ENCODE measurements around the gene ARGFX. TPM values are rescaled to one million over a fixed set of nuclear protein-coding genes. Genes with fewer than 3 reads are reported as not detected.
"Not testable (repeated sequence)": the region's sequence is repeated elsewhere in the genome, so short reads cannot be mapped to it uniquely, and the experiment has no call there.

The ARGFX gene
- total and polyA plus RNA-seq, 10 of the 15 experiments (the other 5 are each of a cell fraction or from before 2014, with no cell fraction given) = not detected

GRCh38 chr3:121592856-121593702, 25.3 kb downstream of the ARGFX start, which contains the start of gene FBXO40:
FBXO40 (plus strand) TSS chr3:121593379; CDS start chr3:121620576, 27,197 bp downstream.
- no peak within 1 kb of the TSS for H3K4me3 ChIP-seq
- SMC1A ChIA-PET (ENCODE audit: uncharacterized antibody, unreplicated experiment) = no interaction called here
- no peak for FAIRE-seq

DNA sequence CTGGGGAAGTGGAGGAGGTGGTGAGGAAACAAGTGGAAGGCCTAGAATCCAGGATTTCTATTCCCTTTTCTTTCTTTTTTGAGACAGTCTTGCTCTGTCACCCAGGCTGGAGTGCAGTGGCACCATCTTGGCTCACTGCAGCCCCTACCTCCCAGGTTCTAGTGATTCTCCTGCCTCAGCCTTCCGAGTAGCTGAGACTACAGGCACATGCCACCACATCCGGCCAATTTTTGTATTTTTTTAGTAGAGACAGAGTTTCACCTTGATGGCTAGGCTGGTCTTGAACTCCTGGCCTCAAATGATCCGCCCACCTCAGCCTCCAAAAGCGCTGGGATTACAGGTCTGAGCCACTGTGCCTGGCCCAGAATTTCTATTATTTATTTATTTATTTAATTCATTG, 26.1 kb downstream of the ARGFX start:
- H2AFZ ChIP-seq (ENCODE audit: control insufficient read depth, low read depth, low read length); H3K27me3 ChIP-seq (replicated peaks in 1 of 2; ENCODE audit: control insufficient read depth in 2 of 2, insufficient read depth in 2 of 2, low read length in 1 of 2); H4K20me1 ChIP-seq (ENCODE audit: control insufficient read depth, insufficient read depth); H3K4me3 ChIP-seq; H3K36me3 ChIP-seq (ENCODE audit: control insufficient read depth in 2 of 2, insufficient read depth in 2 of 2, low read length in 1 of 2); intact Hi-C loops (cut with micrococcal nuclease; ENCODE audit: unreplicated experiment); H3K9ac ChIP-seq (ENCODE audit: control insufficient read depth, insufficient read depth, low read length); H3K27ac ChIP-seq (ENCODE audit: control insufficient read depth, insufficient read depth); DNase-seq (ENCODE audit: low read depth, low spot score); ATAC-seq; in situ Hi-C loops (cut with MboI); H3K4me2 ChIP-seq (ENCODE audit: control insufficient read depth, insufficient read depth); H3K9me3 ChIP-seq (replicated peaks; ENCODE audit: control insufficient read depth, insufficient read depth, low read length); SMC1A ChIA-PET (ENCODE audit: uncharacterized antibody, unreplicated experiment); H3K4me1 ChIP-seq (ENCODE audit: control insufficient read depth, insufficient read depth, low read length); H3K79me2 ChIP-seq (ENCODE audit: control insufficient read depth, insufficient read depth, low read length); FAIRE-seq; BruUV-seq (replicated peaks): not testable (repeated sequence)
- CTCF ChIA-PET = interaction anchor here (1.0 kb wide), 1 partner anchor 24 kb away, joined by 3 read pairs; no protein-coding TSS in a partner anchor
- RAD21 ChIA-PET (ENCODE audit: unreplicated experiment) = interaction anchor here (0.7 kb wide), 1 partner anchor 45 kb away, joined by 3 read pairs; no protein-coding TSS in a partner anchor
- POLR2A ChIA-PET = interaction anchor here (0.6 kb wide), 1 partner anchor 108 kb away, joined by 3 read pairs; no protein-coding TSS in a partner anchor
- 40% methylated on average over 4 of the region's 4 CpGs for WGBS (ENCODE audit: insufficient coverage, insufficient replicate concordance, low lambda C conversion rate, missing lambda C conversion rate)

More at GRCh38 chr3:121592856-121593702, 25.3 kb downstream of the ARGFX start, which contains the start of gene FBXO40:
- H3K4me1 ChIP-seq (ENCODE audit: control insufficient read depth, insufficient read depth, low read length) = no peaks in the 10 kb centered on the region
- DNase-seq (ENCODE audit: low read depth, low spot score) (no peak), ATAC-seq (peak; percentile 45)
- 39% methylated on average over 11 of the region's 11 CpGs for WGBS (ENCODE audit: insufficient coverage, insufficient replicate concordance, low lambda C conversion rate, missing lambda C conversion rate)
- intact Hi-C loops (cut with micrococcal nuclease; ENCODE audit: unreplicated experiment) (no loop called here), in situ Hi-C loops (cut with MboI) (no loop called here)
- ChIA-PET CTCF (no interaction called here), RAD21 (ENCODE audit: unreplicated experiment) (interaction anchor here (0.7 kb wide), 1 partner anchor 45 kb away, joined by 3 read pairs; no protein-coding TSS in a partner anchor), POLR2A (interaction anchor here (0.6 kb wide), 1 partner anchor 109 kb away, joined by 3 read pairs; no protein-coding TSS in a partner anchor)
- H3K9me3 ChIP-seq (replicated peaks; ENCODE audit: control insufficient read depth, insufficient read depth, low read length) = no peaks in the 10 kb centered on the region
- TF ChIP-seq RCOR1 (conservative IDR thresholded peaks at IDR 0.05; ENCODE audit: low read depth, low read length) (no peak), ESRRA (IDR thresholded peaks at IDR 0.05; ENCODE audit: low read length) (no peak), TARDBP (IDR thresholded peaks at IDR 0.05; ENCODE audit: borderline replicate concordance) (no peak), EED (IDR thresholded peaks at IDR 0.05; ENCODE audit: low read depth) (no peak)
- no peaks in the 10 kb centered on the region for H3K27me3 ChIP-seq (replicated peaks in 1 of 2; ENCODE audit: control insufficient read depth in 2 of 2, insufficient read depth in 2 of 2, low read length in 1 of 2)
- no peak within 1 kb of the TSS for H3K4me2 ChIP-seq (ENCODE audit: control insufficient read depth, insufficient read depth)
- H3K27ac ChIP-seq (ENCODE audit: control insufficient read depth, insufficient read depth) = no peak within 1 kb of the TSS
- no TSS peak for BruUV-seq (replicated peaks)
- no peaks in the 10 kb centered on the region for H3K36me3 ChIP-seq (ENCODE audit: control insufficient read depth in 2 of 2, insufficient read depth in 2 of 2, low read length in 1 of 2)
- H4K20me1 ChIP-seq (ENCODE audit: control insufficient read depth, insufficient read depth) = no peaks in the 10 kb centered on the region
- no peaks in the 10 kb centered on the region for H3K79me2 ChIP-seq (ENCODE audit: control insufficient read depth, insufficient read depth, low read length)
- no peak within 1 kb of the TSS for H3K9ac ChIP-seq (ENCODE audit: control insufficient read depth, insufficient read depth, low read length)
- no peak within 1 kb of the TSS for H2AFZ ChIP-seq (ENCODE audit: control insufficient read depth, low read depth, low read length)

All from GM12878 (cell line).